Measurements from ENCODE around the gene CDKAL1.

The CDKAL1 gene

DNA sequence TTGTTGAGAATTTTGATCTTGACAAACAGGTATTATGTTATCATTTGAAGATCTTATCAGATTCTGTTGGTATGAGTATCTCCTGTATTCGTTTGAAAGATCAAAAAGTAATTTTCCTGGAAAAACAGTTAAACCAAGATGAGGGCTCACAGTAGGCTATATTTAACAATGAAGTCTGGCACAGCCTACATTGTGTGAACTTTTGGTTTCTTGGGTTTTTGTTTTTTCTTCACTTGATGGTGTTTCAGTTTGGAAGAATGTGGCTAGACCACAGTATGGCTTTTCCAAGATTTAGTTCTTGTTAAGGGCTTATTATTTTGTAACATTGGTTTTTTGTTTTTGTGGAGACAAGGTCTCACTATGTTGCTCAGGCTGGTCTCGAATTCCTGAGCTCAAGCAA, 306.4 kb downstream of the CDKAL1 start:
- Histone ChIP-seq H3K4me1 (ENCODE audit: insufficient read depth, low read length, poor library complexity, severe bottlenecking) (peaks cover 37% of the 10 kb centered on the region), H3K9me3 (ENCODE audit: insufficient read depth, low read depth, low read length) (no peaks in the 10 kb centered on the region), H3K9ac (ENCODE audit: low read depth, low read length, poor library complexity, severe bottlenecking) (no peak overlapping the region), H3K27me3 (ENCODE audit: insufficient read depth, low read length, poor library complexity, severe bottlenecking) (no peaks in the 10 kb centered on the region), H3K9me2 (replicated peaks; ENCODE audit: low read depth, low read length) (no peaks in the 10 kb centered on the region), H3K36me3 (ENCODE audit: insufficient read depth, low read length) (no peaks in the 10 kb centered on the region), H2AFZ (ENCODE audit: low read length) (no peak overlapping the region), H3K4me2 (ENCODE audit: low read depth, low read length, poor library complexity, severe bottlenecking) (no peak overlapping the region), H3K4me3 (ENCODE audit: low read length, poor library complexity, severe bottlenecking) (no peak overlapping the region), H3F3A (ENCODE audit: low read depth) (no peaks in the 10 kb centered on the region), H3K79me2 (ENCODE audit: insufficient read depth, low read length) (no peaks in the 10 kb centered on the region), H4K20me1 (ENCODE audit: insufficient read depth, low read length, poor library complexity, severe bottlenecking) (no peaks in the 10 kb centered on the region)
- TF ChIP-seq EZH2phosphoT487 (IDR thresholded peaks at IDR 0.05; ENCODE audit: borderline replicate concordance): no peak
- TF ChIP-seq, protein P1, sequence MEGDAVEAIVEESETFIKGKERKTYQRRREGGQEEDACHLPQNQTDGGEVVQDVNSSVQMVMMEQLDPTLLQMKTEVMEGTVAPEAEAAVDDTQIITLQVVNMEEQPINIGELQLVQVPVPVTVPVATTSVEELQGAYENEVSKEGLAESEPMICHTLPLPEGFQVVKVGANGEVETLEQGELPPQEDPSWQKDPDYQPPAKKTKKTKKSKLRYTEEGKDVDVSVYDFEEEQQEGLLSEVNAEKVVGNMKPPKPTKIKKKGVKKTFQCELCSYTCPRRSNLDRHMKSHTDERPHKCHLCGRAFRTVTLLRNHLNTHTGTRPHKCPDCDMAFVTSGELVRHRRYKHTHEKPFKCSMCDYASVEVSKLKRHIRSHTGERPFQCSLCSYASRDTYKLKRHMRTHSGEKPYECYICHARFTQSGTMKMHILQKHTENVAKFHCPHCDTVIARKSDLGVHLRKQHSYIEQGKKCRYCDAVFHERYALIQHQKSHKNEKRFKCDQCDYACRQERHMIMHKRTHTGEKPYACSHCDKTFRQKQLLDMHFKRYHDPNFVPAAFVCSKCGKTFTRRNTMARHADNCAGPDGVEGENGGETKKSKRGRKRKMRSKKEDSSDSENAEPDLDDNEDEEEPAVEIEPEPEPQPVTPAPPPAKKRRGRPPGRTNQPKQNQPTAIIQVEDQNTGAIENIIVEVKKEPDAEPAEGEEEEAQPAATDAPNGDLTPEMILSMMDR (conservative IDR thresholded peaks at IDR 0.05; ENCODE audit: low read length): no peak

DNA sequence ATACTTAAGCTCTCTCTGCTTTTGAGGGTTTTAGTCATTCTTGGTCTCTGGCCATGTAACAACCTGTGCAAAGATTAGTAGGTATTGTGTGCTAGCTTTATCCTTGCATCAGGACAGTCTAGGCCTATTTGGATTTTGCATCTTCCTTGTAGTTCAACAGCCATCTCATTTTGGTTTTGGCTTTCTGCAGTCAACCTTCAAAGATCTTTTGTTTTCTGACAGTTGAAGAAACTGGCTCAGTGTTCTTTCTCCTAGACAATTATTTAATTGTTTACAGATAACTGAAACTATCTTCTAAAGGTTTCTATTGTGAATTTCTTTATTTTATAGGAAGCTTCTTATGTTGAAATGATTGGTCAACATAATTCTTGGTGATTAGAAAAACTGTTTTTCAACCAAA, 307.5 kb downstream of the CDKAL1 start:
- no peak overlapping the region for H3K4me3 ChIP-seq (ENCODE audit: low read length, poor library complexity, severe bottlenecking)
- peaks cover 43% of the 10 kb centered on the region for H3K4me1 ChIP-seq (ENCODE audit: insufficient read depth, low read length, poor library complexity, severe bottlenecking)
- no peaks in the 10 kb centered on the region for H3K36me3 ChIP-seq (ENCODE audit: insufficient read depth, low read length)
- H3K79me2 ChIP-seq (ENCODE audit: insufficient read depth, low read length): no peaks in the 10 kb centered on the region
- no peaks in the 10 kb centered on the region for H4K20me1 ChIP-seq (ENCODE audit: insufficient read depth, low read length, poor library complexity, severe bottlenecking)
- TF ChIP-seq EZH2phosphoT487 (IDR thresholded peaks at IDR 0.05; ENCODE audit: borderline replicate concordance): no peak
- TF ChIP-seq, protein P1 (conservative IDR thresholded peaks at IDR 0.05; ENCODE audit: low read length): no peak
- H3K9me2 ChIP-seq (replicated peaks; ENCODE audit: low read depth, low read length): no peaks in the 10 kb centered on the region
- H2AFZ ChIP-seq (ENCODE audit: low read length): no peak overlapping the region
- no peak overlapping the region for H3K4me2 ChIP-seq (ENCODE audit: low read depth, low read length, poor library complexity, severe bottlenecking)
- no peaks in the 10 kb centered on the region for H3K9me3 ChIP-seq (ENCODE audit: insufficient read depth, low read depth, low read length)
- no peaks in the 10 kb centered on the region for H3K27me3 ChIP-seq (ENCODE audit: insufficient read depth, low read length, poor library complexity, severe bottlenecking)
- peaks cover 8% of the 10 kb centered on the region for H3F3A ChIP-seq (ENCODE audit: low read depth)
- no peak overlapping the region for H3K9ac ChIP-seq (ENCODE audit: low read depth, low read length, poor library complexity, severe bottlenecking)

DNA sequence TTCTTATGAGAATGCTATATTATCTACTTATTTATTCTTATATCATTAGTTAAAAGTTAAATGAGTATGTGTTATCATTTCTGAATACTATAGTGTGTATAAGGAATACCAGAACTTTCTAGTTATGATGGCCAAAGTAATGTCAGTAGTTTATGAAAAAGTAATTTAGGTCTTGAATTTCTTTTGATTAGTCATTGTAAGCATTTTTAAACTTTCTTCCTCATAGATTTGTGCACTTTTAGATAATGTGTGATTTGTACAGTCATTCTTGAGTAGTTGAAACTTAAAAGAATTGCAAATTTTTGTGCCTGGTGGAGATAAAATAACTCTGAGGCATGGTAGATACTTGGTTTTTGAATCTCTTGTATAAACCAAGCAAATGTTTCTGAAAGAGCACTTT, 311.3 kb downstream of the CDKAL1 start:
- H3K9ac ChIP-seq (ENCODE audit: low read depth, low read length, poor library complexity, severe bottlenecking): no peak overlapping the region
- peak overlapping the region; percentile 74 for H3K4me2 ChIP-seq (ENCODE audit: low read depth, low read length, poor library complexity, severe bottlenecking)
- H2AFZ ChIP-seq (ENCODE audit: low read length): no peak overlapping the region
- H3K9me2 ChIP-seq (replicated peaks; ENCODE audit: low read depth, low read length): no peaks in the 10 kb centered on the region
- peaks cover 9% of the 10 kb centered on the region; the same call in 1 of the 2 replicates for H3K79me2 ChIP-seq (ENCODE audit: insufficient read depth, low read length)
- peaks cover 13% of the 10 kb centered on the region for H3F3A ChIP-seq (ENCODE audit: low read depth)
- no peaks in the 10 kb centered on the region for H4K20me1 ChIP-seq (ENCODE audit: insufficient read depth, low read length, poor library complexity, severe bottlenecking)
- peaks cover 48% of the 10 kb centered on the region for H3K4me1 ChIP-seq (ENCODE audit: insufficient read depth, low read length, poor library complexity, severe bottlenecking)
- no peaks in the 10 kb centered on the region for H3K36me3 ChIP-seq (ENCODE audit: insufficient read depth, low read length)
- TF ChIP-seq, protein P1 (conservative IDR thresholded peaks at IDR 0.05; ENCODE audit: low read length): no peak
- TF ChIP-seq EZH2phosphoT487 (IDR thresholded peaks at IDR 0.05; ENCODE audit: borderline replicate concordance): no peak
- H3K27me3 ChIP-seq (ENCODE audit: insufficient read depth, low read length, poor library complexity, severe bottlenecking): no peaks in the 10 kb centered on the region
- no peaks in the 10 kb centered on the region for H3K9me3 ChIP-seq (ENCODE audit: insufficient read depth, low read depth, low read length)
- H3K4me3 ChIP-seq (ENCODE audit: low read length, poor library complexity, severe bottlenecking): no peak overlapping the region
